Tibial nerve (tissue), 4 donors: Measurements from ENCODE around the gene KLLN.

Experiments
- EP300 ChIP-seq, 2 donors: sonication (generic); formaldehyde crosslinking; IDR thresholded peaks; one replicate each; pipeline ENCODE4 v1.6.1; 2017; ENCODE audit warnings: antibody characterized with exemption in 2 of 2, mild to moderate bottlenecking in 1 of 2
- POLR2A ChIP-seq, 2 donors: fragments of 450-650 bp; IDR thresholded peaks; one replicate each; pipeline ENCODE4 v1.6.1; 2017; ENCODE audit warnings: antibody characterized with exemption in 2 of 2, mild to moderate bottlenecking in 2 of 2, moderate library complexity in 2 of 2
- TF ChIP-seq, protein P1 (sequence below), 5 experiments: fragments of 200-600 bp in 3 of 5; fragments of 450-650 bp in 2 of 5; sonication (generic) in 3 of 5; IDR thresholded peaks; one replicate each; pipeline ENCODE4 v1.5.1; 2016 to 2019; ENCODE audit warnings: antibody characterized with exemption in 5 of 5, mild to moderate bottlenecking in 3 of 5, moderate library complexity in 2 of 5

DNA sequence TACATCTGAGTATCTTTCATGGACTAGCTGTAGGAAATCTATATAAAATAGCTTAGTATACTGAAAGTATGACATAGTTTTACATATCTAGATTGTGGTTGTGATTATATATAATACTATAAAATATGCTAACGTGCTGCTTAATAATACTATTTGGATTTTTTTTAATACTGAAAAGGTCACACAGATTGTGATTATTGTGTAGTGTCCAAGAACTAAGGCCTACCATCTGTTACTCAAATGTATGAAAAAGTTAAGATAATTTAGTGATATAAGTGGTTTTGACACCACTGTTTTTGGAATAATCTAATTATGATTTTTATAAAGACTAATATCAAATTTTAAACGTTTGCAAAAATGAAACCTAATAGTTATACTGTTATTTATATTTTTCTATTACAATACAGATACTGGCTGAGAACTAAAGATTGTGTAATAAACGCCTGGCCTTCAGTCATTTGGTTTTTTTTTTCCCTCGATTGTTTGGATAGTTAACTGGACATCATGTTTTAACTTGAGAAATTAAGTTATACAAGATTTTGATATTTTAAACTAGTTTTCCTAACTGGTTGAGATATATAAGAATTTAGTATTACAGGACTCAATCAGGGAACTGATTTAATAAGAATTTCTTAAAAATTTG, 12.7 kb upstream of the KLLN start:
- TF ChIP-seq, protein P1, sequence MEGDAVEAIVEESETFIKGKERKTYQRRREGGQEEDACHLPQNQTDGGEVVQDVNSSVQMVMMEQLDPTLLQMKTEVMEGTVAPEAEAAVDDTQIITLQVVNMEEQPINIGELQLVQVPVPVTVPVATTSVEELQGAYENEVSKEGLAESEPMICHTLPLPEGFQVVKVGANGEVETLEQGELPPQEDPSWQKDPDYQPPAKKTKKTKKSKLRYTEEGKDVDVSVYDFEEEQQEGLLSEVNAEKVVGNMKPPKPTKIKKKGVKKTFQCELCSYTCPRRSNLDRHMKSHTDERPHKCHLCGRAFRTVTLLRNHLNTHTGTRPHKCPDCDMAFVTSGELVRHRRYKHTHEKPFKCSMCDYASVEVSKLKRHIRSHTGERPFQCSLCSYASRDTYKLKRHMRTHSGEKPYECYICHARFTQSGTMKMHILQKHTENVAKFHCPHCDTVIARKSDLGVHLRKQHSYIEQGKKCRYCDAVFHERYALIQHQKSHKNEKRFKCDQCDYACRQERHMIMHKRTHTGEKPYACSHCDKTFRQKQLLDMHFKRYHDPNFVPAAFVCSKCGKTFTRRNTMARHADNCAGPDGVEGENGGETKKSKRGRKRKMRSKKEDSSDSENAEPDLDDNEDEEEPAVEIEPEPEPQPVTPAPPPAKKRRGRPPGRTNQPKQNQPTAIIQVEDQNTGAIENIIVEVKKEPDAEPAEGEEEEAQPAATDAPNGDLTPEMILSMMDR (IDR thresholded peaks at IDR 0.05) = no peak
- no peak for TF ChIP-seq POLR2A (IDR thresholded peaks at IDR 0.05)
- TF ChIP-seq EP300 (IDR thresholded peaks at IDR 0.05) = no peak
